Measurements from ENCODE around the gene FLNA.

The FLNA gene

GRCh38 chrX:154333837-154334271, 40.6 kb downstream of the FLNA start:
- DNase-seq = no peak

- DNase-seq = no peak
Observed at GRCh38 chrX:154333116-154333515, 41.3 kb downstream of the FLNA start.

GRCh38 chrX:154332561-154332960, 41.9 kb downstream of the FLNA start:
- DNase-seq = no peak

- no peak for DNase-seq
Observed at GRCh38 chrX:154329294-154329693, 45.1 kb downstream of the FLNA start.

GRCh38 chrX:154328646-154329045, 45.8 kb downstream of the FLNA start:
- no peak for DNase-seq

GRCh38 chrX:154327038-154327820, 47.2 kb downstream of the FLNA start:
- no peak for DNase-seq

GRCh38 chrX:154325541-154325940, 48.9 kb downstream of the FLNA start:
- DNase-seq = no peak

- DNase-seq = no peak
Observed at GRCh38 chrX:154323537-154323936, 50.9 kb downstream of the FLNA start.

GRCh38 chrX:154322890-154323289, 51.5 kb downstream of the FLNA start:
- DNase-seq = no peak

- DNase-seq = no peak
Observed at GRCh38 chrX:154321594-154321993, 52.8 kb downstream of the FLNA start.

- DNase-seq = no peak
Observed at GRCh38 chrX:154321152-154321551, 53.3 kb downstream of the FLNA start.

- no peak for DNase-seq
Observed at GRCh38 chrX:154320406-154320805, 54.0 kb downstream of the FLNA start.

GRCh38 chrX:154317391-154317995, 56.9 kb downstream of the FLNA start:
- no peak for DNase-seq

- DNase-seq = no peak
Observed at GRCh38 chrX:154315416-154315815, 59.0 kb downstream of the FLNA start.

GRCh38 chrX:154313147-154313546, 61.3 kb downstream of the FLNA start:
- no peak for DNase-seq

- no peak for DNase-seq
Observed at GRCh38 chrX:154312116-154312515, 62.3 kb downstream of the FLNA start.

- DNase-seq = no peak
Observed at GRCh38 chrX:154310616-154311536, 63.6 kb downstream of the FLNA start.

GRCh38 chrX:154309041-154309775, 65.2 kb downstream of the FLNA start:
- no peak for DNase-seq

GRCh38 chrX:154308108-154308946, 66.1 kb downstream of the FLNA start:
- DNase-seq = no peak

GRCh38 chrX:154307202-154307601, 67.2 kb downstream of the FLNA start:
- DNase-seq = no peak

- no peak for DNase-seq
Observed at GRCh38 chrX:154305541-154306205, 68.8 kb downstream of the FLNA start.
